ENCODE results near the gene RAB9B. TPM values are rescaled to one million over a fixed set of nuclear protein-coding genes. Genes with fewer than 3 reads are reported as not detected.

The RAB9B gene
- total RNA-seq, 1 experiment from 2014 or later = 0.31 TPM

GRCh38 chrX:103811858-103812257 is 20.2 kb downstream of the RAB9B start:
- no peaks in the 10 kb centered on the region for H3K27me3 ChIP-seq (ENCODE audit: insufficient read depth, low read length)
- H3K27ac ChIP-seq (ENCODE audit: insufficient read length, low read depth, low read length) = no peak overlapping the region
- H4K20me1 ChIP-seq (ENCODE audit: control insufficient read depth, insufficient read depth, insufficient read length) = no peaks in the 10 kb centered on the region
- H3K79me2 ChIP-seq (ENCODE audit: insufficient read depth, low read length) = no peaks in the 10 kb centered on the region
- H3K4me1 Mint-ChIP-seq = no peaks in the 10 kb centered on the region
- H4K91ac ChIP-seq (ENCODE audit: insufficient read length, low read depth, low read length) = no peak overlapping the region
- H3K4ac ChIP-seq (ENCODE audit: low read depth, low read length) = no peak overlapping the region
- no peak overlapping the region for H3T11ph ChIP-seq (ENCODE audit: low read length)
- H3K4me2 ChIP-seq (ENCODE audit: insufficient read depth, insufficient read length, low read length) = no peak overlapping the region
- H3K56ac ChIP-seq (ENCODE audit: insufficient read length, low read depth, low read length) = no peak overlapping the region
- H3K36me3 Mint-ChIP-seq (ENCODE audit: insufficient read depth in 1 of 3, low read depth in 3 of 3) = no peaks in the 10 kb centered on the region
- H3K27me3 Mint-ChIP-seq (ENCODE audit: low read depth) = peaks cover 17% of the 10 kb centered on the region
- H3K79me1 ChIP-seq (ENCODE audit: insufficient read depth, low read depth, low read length, poor library complexity, severe bottlenecking) = no peaks in the 10 kb centered on the region
- no peak overlapping the region for H2BK20ac ChIP-seq (ENCODE audit: low read depth, low read length, poor library complexity, severe bottlenecking)
- TF ChIP-seq CTCF (conservative IDR thresholded peaks at IDR 0.05) = no peak
- H3K9me3 Mint-ChIP-seq = peaks cover 0 to 34% of the 10 kb centered on the region in 2 experiments; a peak in 2 of 5 replicates
- no CpG with 5 or more reads among the region's 3 CpGs for WGBS (ENCODE audit: extremely low coverage, insufficient read length, low lambda C conversion rate)
- no peaks in the 10 kb centered on the region for H3K4me1 ChIP-seq (ENCODE audit: insufficient read depth, low read length)
- H4K5ac ChIP-seq (ENCODE audit: insufficient read length, low read depth, low read length) = no peak overlapping the region
- H2AFZ ChIP-seq (ENCODE audit: low read length) = no peak overlapping the region
- no peak for DNase-seq
- H3K9me3 ChIP-seq (ENCODE audit: control insufficient read depth, low read depth, low read length) = no peaks in the 10 kb centered on the region
- H2BK15ac ChIP-seq (ENCODE audit: low read depth, low read length) = no peak overlapping the region
- H3K23me2 ChIP-seq (ENCODE audit: insufficient read length, low read depth, low read length, poor library complexity, severe bottlenecking) = no peaks in the 10 kb centered on the region
- H3K4me3 Mint-ChIP-seq = no peak overlapping the region
- no peak overlapping the region for H3K9ac ChIP-seq (ENCODE audit: extremely low read depth, insufficient read length, low read length)
- H2AK5ac ChIP-seq (ENCODE audit: insufficient read length, low read length) = no peak overlapping the region
- H2BK120ac ChIP-seq (ENCODE audit: low read depth, low read length, poor library complexity, severe bottlenecking) = no peak overlapping the region
- H3K23ac ChIP-seq (ENCODE audit: insufficient read length, low read depth, low read length) = no peak overlapping the region
- no peak overlapping the region for H3K14ac ChIP-seq (ENCODE audit: insufficient read depth, low read length)
- H3K18ac ChIP-seq (ENCODE audit: insufficient read length, low read depth, low read length) = no peak overlapping the region
- H2BK12ac ChIP-seq (ENCODE audit: insufficient read length, low read depth, low read length) = no peak overlapping the region
- H3K27ac Mint-ChIP-seq = no peak overlapping the region; a peak in 1 of 7 replicates
- no peak overlapping the region for H4K8ac ChIP-seq (replicated peaks; ENCODE audit: insufficient read length, low read depth, low read length)
- no peak overlapping the region for H2BK5ac ChIP-seq (ENCODE audit: insufficient read length, low read length)
